HepG2 (cell line): ENCODE measurements around the gene MIDN. TPM values are rescaled to one million over a fixed set of nuclear protein-coding genes. Genes with fewer than 3 reads are reported as not detected.

Source experiments
- AKAP8 ChIP-seq: sonication (generic); formaldehyde crosslinking; IDR thresholded peaks from 2 replicates; pipeline ENCODE4 v1.5.1; 2020; ENCODE audit warnings: mild to moderate bottlenecking, missing genetic modification reagents
- MAZ ChIP-seq, 2 experiments: sonication (generic) in 1 of 2; formaldehyde crosslinking in 1 of 2; IDR thresholded peaks; 2 replicates each; pipeline versions ENCODE4 v1.5.0 to v1.6.1; 2012 to 2020; ENCODE audit warnings: low read depth in 2 of 2, mild to moderate bottlenecking in 2 of 2, borderline replicate concordance in 1 of 2, improper control_type of control experiment in 1 of 2, low read length in 1 of 2, missing genetic modification reagents in 1 of 2, moderate library complexity in 1 of 2
- RBFOX2 ChIP-seq: fragments of 200-400 bp; formaldehyde crosslinking; IDR thresholded peaks from 2 replicates; pipeline ENCODE4 v1.6.1; 2017; ENCODE audit warnings: low read depth, mild to moderate bottlenecking, low read length
- REL ChIP-seq: sonication (generic); formaldehyde crosslinking; conservative IDR thresholded peaks from 2 replicates; pipeline ENCODE4 v1.8.0; 2022; ENCODE audit warnings: mild to moderate bottlenecking, missing genetic modification reagents, moderate library complexity
- RELA ChIP-seq: sonication (generic); formaldehyde crosslinking; IDR thresholded peaks from 2 replicates; pipeline ENCODE4 v1.4.0; 2020; ENCODE audit warnings: missing genetic modification reagents
- RFX5 ChIP-seq: IDR thresholded peaks from 2 replicates; pipeline ENCODE4 v1.6.1; 2011; ENCODE audit warnings: low read depth, low read length, improper control_type of control experiment
- SIN3A ChIP-seq: IDR thresholded peaks from 2 replicates; pipeline ENCODE4 v1.6.1; 2011; ENCODE audit warnings: low read depth, mild to moderate bottlenecking, control low read depth, low read length, borderline replicate concordance
- ZFX ChIP-seq: sonication (generic); formaldehyde crosslinking; IDR thresholded peaks from 2 replicates; pipeline ENCODE4 v1.4.0; 2020; ENCODE audit warnings: mild to moderate bottlenecking, low read depth, missing genetic modification reagents, moderate library complexity
- ZNF17 ChIP-seq: sonication (generic); formaldehyde crosslinking; IDR thresholded peaks from 2 replicates; pipeline ENCODE4 v1.5.0; 2020; ENCODE audit warnings: mild to moderate bottlenecking, missing genetic modification reagents
- ZNF678 ChIP-seq: sonication (generic); formaldehyde crosslinking; IDR thresholded peaks from 2 replicates; pipeline ENCODE4 v1.4.0; 2020; ENCODE audit warnings: mild to moderate bottlenecking, missing genetic modification reagents
- polyA plus RNA-seq, 8 experiments: library from polyadenylated mRNA; depleted of rRNA in 3 of 8; stranded (reverse) in 7 of 8; unstranded in 1 of 8; fragments of >200 nt; fragmentation: Illumina TruSeq in 4 of 8; extraction: Trizol in 4 of 8; gene quantifications; 2 replicates each; pipeline versions ENCODE4 v1.2.1 to v1.2.3, GENCODE V29; 2011 to 2016; ENCODE audit warnings: low read depth in 4 of 8, missing spikeins in 1 of 8, mixed read lengths in 1 of 8; ENCODE audit not compliant: insufficient read depth in 1 of 8
- total RNA-seq, 5 experiments: library from RNA; depleted of rRNA; stranded (reverse); fragments of >200 nt; fragmentation: Illumina TruSeq; extraction: Trizol; gene quantifications; 2 replicates each; pipeline ENCODE4 v1.2.3, GENCODE V29; 2016; ENCODE audit warnings: low read depth in 1 of 5
- TF ChIP-seq, protein P1 (sequence below): sonication (generic); formaldehyde crosslinking; conservative IDR thresholded peaks from 2 replicates; pipeline ENCODE4 v1.4.0; 2020; ENCODE audit warnings: missing genetic modification reagents
- TF ChIP-seq, protein P2 (sequence below): sonication (generic); formaldehyde crosslinking; IDR thresholded peaks from 2 replicates; pipeline ENCODE4 v1.5.0; 2020; ENCODE audit warnings: mild to moderate bottlenecking, missing genetic modification reagents, borderline replicate concordance
- TF ChIP-seq, protein P3 (sequence below): sonication (generic); formaldehyde crosslinking; IDR thresholded peaks from 2 replicates; pipeline ENCODE4 v1.8.0; 2022; ENCODE audit warnings: missing genetic modification reagents, mild to moderate bottlenecking, borderline replicate concordance
- TF ChIP-seq, protein P4 (sequence below): sonication (generic); formaldehyde crosslinking; conservative IDR thresholded peaks from 2 replicates; pipeline ENCODE4 v1.8.0; 2022; ENCODE audit warnings: mild to moderate bottlenecking, moderate library complexity, missing genetic modification reagents

MIDN gene
- total and polyA plus RNA-seq, 2 of the 13 experiments (the other 11 are each of a cell fraction or from before 2014, with no cell fraction given) = 8.4 to 18.0 TPM

DNA sequence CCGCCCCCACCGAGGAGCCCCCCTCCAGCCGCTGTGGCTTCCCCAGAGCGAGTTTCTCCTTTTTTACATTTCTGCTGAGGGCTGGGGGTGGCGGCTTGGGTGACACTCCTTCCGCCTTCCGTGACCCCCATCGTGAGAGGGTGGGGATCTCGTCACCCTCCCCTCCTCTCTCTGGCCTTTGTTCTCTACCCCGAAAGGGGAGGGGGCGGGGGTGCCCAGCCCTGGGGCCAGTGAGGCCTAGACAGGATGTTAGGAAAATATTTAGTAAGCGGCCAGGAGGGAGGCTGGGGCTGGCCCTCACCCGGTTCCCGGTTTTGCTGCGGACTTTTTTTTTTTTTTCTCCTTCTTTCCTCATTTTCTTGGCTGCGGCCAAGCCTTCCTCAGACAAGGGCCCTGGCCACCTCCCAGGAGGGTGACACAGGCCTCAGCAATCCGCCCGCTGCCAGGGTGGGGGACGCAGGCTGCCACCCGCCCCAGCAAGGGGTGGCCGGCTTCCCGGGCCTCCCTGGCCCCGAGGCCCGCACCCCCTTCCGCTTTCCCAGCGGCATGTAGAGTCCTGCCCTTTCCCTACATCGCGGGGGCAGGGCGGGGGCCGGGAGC, 3.9 kb downstream of the MIDN start (continued):
- TF ChIP-seq, protein P1, sequence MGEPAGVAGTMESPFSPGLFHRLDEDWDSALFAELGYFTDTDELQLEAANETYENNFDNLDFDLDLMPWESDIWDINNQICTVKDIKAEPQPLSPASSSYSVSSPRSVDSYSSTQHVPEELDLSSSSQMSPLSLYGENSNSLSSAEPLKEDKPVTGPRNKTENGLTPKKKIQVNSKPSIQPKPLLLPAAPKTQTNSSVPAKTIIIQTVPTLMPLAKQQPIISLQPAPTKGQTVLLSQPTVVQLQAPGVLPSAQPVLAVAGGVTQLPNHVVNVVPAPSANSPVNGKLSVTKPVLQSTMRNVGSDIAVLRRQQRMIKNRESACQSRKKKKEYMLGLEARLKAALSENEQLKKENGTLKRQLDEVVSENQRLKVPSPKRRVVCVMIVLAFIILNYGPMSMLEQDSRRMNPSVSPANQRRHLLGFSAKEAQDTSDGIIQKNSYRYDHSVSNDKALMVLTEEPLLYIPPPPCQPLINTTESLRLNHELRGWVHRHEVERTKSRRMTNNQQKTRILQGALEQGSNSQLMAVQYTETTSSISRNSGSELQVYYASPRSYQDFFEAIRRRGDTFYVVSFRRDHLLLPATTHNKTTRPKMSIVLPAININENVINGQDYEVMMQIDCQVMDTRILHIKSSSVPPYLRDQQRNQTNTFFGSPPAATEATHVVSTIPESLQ = no peak
- TF ChIP-seq ZNF17 (CRISPR knock-in tag) = no peak
- TF ChIP-seq, protein P2, sequence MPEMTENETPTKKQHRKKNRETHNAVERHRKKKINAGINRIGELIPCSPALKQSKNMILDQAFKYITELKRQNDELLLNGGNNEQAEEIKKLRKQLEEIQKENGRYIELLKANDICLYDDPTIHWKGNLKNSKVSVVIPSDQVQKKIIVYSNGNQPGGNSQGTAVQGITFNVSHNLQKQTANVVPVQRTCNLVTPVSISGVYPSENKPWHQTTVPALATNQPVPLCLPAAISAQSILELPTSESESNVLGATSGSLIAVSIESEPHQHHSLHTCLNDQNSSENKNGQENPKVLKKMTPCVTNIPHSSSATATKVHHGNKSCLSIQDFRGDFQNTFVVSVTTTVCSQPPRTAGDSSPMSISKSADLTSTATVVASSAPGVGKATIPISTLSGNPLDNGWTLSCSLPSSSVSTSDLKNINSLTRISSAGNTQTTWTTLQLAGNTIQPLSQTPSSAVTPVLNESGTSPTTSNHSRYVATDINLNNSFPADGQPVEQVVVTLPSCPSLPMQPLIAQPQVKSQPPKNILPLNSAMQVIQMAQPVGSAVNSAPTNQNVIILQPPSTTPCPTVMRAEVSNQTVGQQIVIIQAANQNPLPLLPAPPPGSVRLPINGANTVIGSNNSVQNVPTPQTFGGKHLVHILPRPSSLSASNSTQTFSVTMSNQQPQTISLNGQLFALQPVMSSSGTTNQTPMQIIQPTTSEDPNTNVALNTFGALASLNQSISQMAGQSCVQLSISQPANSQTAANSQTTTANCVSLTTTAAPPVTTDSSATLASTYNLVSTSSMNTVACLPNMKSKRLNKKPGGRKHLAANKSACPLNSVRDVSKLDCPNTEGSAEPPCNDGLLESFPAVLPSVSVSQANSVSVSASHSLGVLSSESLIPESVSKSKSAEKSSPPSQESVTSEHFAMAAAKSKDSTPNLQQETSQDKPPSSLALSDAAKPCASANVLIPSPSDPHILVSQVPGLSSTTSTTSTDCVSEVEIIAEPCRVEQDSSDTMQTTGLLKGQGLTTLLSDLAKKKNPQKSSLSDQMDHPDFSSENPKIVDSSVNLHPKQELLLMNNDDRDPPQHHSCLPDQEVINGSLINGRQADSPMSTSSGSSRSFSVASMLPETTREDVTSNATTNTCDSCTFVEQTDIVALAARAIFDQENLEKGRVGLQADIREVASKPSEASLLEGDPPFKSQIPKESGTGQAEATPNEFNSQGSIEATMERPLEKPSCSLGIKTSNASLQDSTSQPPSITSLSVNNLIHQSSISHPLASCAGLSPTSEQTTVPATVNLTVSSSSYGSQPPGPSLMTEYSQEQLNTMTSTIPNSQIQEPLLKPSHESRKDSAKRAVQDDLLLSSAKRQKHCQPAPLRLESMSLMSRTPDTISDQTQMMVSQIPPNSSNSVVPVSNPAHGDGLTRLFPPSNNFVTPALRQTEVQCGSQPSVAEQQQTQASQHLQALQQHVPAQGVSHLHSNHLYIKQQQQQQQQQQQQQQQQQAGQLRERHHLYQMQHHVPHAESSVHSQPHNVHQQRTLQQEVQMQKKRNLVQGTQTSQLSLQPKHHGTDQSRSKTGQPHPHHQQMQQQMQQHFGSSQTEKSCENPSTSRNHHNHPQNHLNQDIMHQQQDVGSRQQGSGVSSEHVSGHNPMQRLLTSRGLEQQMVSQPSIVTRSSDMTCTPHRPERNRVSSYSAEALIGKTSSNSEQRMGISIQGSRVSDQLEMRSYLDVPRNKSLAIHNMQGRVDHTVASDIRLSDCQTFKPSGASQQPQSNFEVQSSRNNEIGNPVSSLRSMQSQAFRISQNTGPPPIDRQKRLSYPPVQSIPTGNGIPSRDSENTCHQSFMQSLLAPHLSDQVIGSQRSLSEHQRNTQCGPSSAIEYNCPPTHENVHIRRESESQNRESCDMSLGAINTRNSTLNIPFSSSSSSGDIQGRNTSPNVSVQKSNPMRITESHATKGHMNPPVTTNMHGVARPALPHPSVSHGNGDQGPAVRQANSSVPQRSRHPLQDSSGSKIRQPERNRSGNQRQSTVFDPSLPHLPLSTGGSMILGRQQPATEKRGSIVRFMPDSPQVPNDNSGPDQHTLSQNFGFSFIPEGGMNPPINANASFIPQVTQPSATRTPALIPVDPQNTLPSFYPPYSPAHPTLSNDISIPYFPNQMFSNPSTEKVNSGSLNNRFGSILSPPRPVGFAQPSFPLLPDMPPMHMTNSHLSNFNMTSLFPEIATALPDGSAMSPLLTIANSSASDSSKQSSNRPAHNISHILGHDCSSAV (CRISPR knock-in tag) = no peak
- TF ChIP-seq MAZ (IDR thresholded peaks at IDR 0.05; ENCODE audit: borderline replicate concordance, low read depth, low read length) = peak; percentile 36; the same call in 1 of the 2 replicates
- TF ChIP-seq MAZ (CRISPR knock-in tag; IDR thresholded peaks at IDR 0.05; ENCODE audit: low read depth) = peak; percentile 90
- no peak; the same call in 1 of the 2 replicates for TF ChIP-seq SIN3A
- TF ChIP-seq RBFOX2 = no peak
- no peak for TF ChIP-seq ZNF678 (CRISPR knock-in tag)
- TF ChIP-seq REL (CRISPR knock-in tag) = no peak
- no peak for TF ChIP-seq RFX5
- peak; percentile 68; the same call in 1 of the 2 replicates for TF ChIP-seq ZFX (CRISPR knock-in tag)
- no peak for TF ChIP-seq AKAP8 (CRISPR knock-in tag)
- TF ChIP-seq, protein P3, sequence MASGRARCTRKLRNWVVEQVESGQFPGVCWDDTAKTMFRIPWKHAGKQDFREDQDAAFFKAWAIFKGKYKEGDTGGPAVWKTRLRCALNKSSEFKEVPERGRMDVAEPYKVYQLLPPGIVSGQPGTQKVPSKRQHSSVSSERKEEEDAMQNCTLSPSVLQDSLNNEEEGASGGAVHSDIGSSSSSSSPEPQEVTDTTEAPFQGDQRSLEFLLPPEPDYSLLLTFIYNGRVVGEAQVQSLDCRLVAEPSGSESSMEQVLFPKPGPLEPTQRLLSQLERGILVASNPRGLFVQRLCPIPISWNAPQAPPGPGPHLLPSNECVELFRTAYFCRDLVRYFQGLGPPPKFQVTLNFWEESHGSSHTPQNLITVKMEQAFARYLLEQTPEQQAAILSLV = no peak
- TF ChIP-seq, protein P4, sequence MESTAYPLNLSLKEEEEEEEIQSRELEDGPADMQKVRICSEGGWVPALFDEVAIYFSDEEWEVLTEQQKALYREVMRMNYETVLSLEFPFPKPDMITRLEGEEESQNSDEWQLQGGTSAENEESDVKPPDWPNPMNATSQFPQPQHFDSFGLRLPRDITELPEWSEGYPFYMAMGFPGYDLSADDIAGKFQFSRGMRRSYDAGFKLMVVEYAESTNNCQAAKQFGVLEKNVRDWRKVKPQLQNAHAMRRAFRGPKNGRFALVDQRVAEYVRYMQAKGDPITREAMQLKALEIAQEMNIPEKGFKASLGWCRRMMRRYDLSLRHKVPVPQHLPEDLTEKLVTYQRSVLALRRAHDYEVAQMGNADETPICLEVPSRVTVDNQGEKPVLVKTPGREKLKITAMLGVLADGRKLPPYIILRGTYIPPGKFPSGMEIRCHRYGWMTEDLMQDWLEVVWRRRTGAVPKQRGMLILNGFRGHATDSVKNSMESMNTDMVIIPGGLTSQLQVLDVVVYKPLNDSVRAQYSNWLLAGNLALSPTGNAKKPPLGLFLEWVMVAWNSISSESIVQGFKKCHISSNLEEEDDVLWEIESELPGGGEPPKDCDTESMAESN (CRISPR knock-in tag) = no peak
- TF ChIP-seq RELA = no peak
